ENCODE measurements around the gene TMEM154.

DNA sequence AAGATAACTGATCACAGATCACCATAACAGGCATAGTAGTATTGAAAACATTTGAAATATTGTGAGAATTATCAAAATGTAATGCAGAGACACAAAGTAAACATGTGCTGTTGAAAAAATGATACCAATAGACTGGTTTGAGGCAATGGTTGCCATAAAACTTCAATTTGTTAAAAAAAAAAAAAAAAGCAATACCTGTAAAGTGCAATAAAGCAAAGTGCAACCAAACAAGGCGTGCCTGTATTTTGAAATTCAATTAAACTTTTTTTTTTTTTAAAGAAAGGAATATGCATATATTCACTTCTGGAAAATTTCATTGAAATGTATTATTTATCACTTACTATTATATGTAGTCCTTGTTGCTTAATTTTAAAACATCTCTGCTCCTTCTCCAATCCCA is 27.7 kb downstream of the TMEM154 start:
- TF ChIP-seq CTCF (IDR thresholded peaks at IDR 0.05) (no peak), EP300 (IDR thresholded peaks at IDR 0.05; ENCODE audit: borderline replicate concordance in 1 of 2, low read depth in 1 of 2, low read length in 1 of 2) (no peak), JUND (IDR thresholded peaks at IDR 0.05) (no peak), MEF2A (IDR thresholded peaks at IDR 0.05; ENCODE audit: borderline replicate concordance, low read depth) (no peak), EZH2phosphoT487 (IDR thresholded peaks at IDR 0.05; ENCODE audit: borderline replicate concordance, low read depth) (no peak)
